Inflammatory macrophage (primary cell): ENCODE results near the gene MDM2.

Experiments used
- DNase-seq, 2 donors: peaks; one replicate each; pipeline ENCODE4 v3.0.0-alpha.2; 2020 to 2022

Gene MDM2

GRCh38 chr12:68853396-68854077, 45.6 kb downstream of the MDM2 start:
- DNase-seq: no peak

- no peak for DNase-seq
These were observed 46.1 kb downstream of the MDM2 start for GRCh38 chr12:68854078-68854468.

- no peak for DNase-seq
These were observed 46.6 kb downstream of the MDM2 start for GRCh38 chr12:68854554-68854953.

GRCh38 chr12:68855111-68855510, 47.1 kb downstream of the MDM2 start:
- no peak for DNase-seq

- DNase-seq: no peak
These were observed 47.8 kb downstream of the MDM2 start for GRCh38 chr12:68855771-68856170.

GRCh38 chr12:68856510-68856909, 48.5 kb downstream of the MDM2 start:
- no peak for DNase-seq

GRCh38 chr12:68861890-68862289, 53.9 kb downstream of the MDM2 start:
- DNase-seq: no peak

GRCh38 chr12:68863109-68863770, 55.3 kb downstream of the MDM2 start:
- no peak for DNase-seq

- peak; percentile 39 to 66 for DNase-seq
These were observed 56.0 kb downstream of the MDM2 start for GRCh38 chr12:68863886-68864454.

- DNase-seq: no peak
These were observed 56.6 kb downstream of the MDM2 start for GRCh38 chr12:68864604-68865003.

GRCh38 chr12:68865399-68866164, 57.6 kb downstream of the MDM2 start:
- DNase-seq: no peak

GRCh38 chr12:68866950-68867349, 59.0 kb downstream of the MDM2 start:
- no peak for DNase-seq

GRCh38 chr12:68867606-68868005, 59.6 kb downstream of the MDM2 start:
- no peak for DNase-seq

GRCh38 chr12:68868043-68868790, 60.2 kb downstream of the MDM2 start:
- DNase-seq: no peak

GRCh38 chr12:68870011-68870410, 62.0 kb downstream of the MDM2 start:
- no peak for DNase-seq

GRCh38 chr12:68870443-68870842, 62.5 kb downstream of the MDM2 start:
- DNase-seq: no peak

GRCh38 chr12:68871396-68871795, 63.4 kb downstream of the MDM2 start:
- DNase-seq: no peak

- peak; percentile 41 to 50 for DNase-seq
These were observed 63.9 kb downstream of the MDM2 start for GRCh38 chr12:68871921-68872320.

- no peak for DNase-seq
These were observed 65.3 kb downstream of the MDM2 start for GRCh38 chr12:68873316-68873715.

GRCh38 chr12:68876461-68876860, 68.5 kb downstream of the MDM2 start:
- DNase-seq: no peak

GRCh38 chr12:68877583-68877982, 69.6 kb downstream of the MDM2 start:
- no peak for DNase-seq

- DNase-seq: no peak
These were observed 70.3 kb downstream of the MDM2 start for GRCh38 chr12:68878283-68878682.

- DNase-seq: no peak
These were observed 70.9 kb downstream of the MDM2 start for GRCh38 chr12:68878846-68879245.
